GM23338 (cell line): ENCODE measurements around the gene PODN. TPM values are rescaled to one million over a fixed set of nuclear protein-coding genes. Genes with fewer than 3 reads are reported as not detected.

Experiments
- ATAC-seq: fragments of 200-7000 bp; cut with Tn5 transposase; 3 replicates; pipeline ENCODE4 v1.9.1; 2020
- DNase-seq: peaks from one replicate; pipeline ENCODE4 v3.0.0-alpha.2; 2015; ENCODE audit warnings: low spot score
- H2AFZ ChIP-seq: fragments of 200-600 bp; sonication (generic); 2 replicates; pipeline ENCODE4 v1.8.0; 2016; ENCODE audit warnings: antibody characterized with exemption, mild to moderate bottlenecking, moderate library complexity
- H3F3A ChIP-seq: fragments of 200-600 bp; sonication (generic); replicated peaks from 2 replicates; pipeline ENCODE4 v1.8.0; 2017; ENCODE audit warnings: antibody characterized with exemption, mixed run types, low read depth
- H3K27ac ChIP-seq: fragments of 200-600 bp; sonication (generic); 2 replicates; pipeline ENCODE4 v1.6.1; 2016; ENCODE audit warnings: low read depth
- H3K27me3 ChIP-seq: fragments of 200-600 bp; sonication (generic); 2 replicates; pipeline ENCODE4 v1.8.0; 2016; ENCODE audit warnings: mild to moderate bottlenecking, mixed run types, moderate library complexity; ENCODE audit not compliant: insufficient read depth
- H3K36me3 ChIP-seq: fragments of 200-600 bp; sonication (generic); 2 replicates; pipeline ENCODE4 v1.8.0; 2016; ENCODE audit warnings: mild to moderate bottlenecking; ENCODE audit not compliant: insufficient read depth
- H3K4me1 ChIP-seq: fragments of 200-600 bp; sonication (generic); 2 replicates; pipeline ENCODE4 v1.8.0; 2016; ENCODE audit warnings: mild to moderate bottlenecking, moderate library complexity; ENCODE audit not compliant: insufficient read depth
- H3K4me2 ChIP-seq: fragments of 200-600 bp; sonication (generic); 2 replicates; pipeline ENCODE4 v1.7.1; 2017; ENCODE audit warnings: mixed run types
- H3K4me3 ChIP-seq: fragments of 200-600 bp; sonication (generic); 2 replicates; pipeline ENCODE4 v1.6.1; 2016; ENCODE audit warnings: mixed run types
- H3K79me2 ChIP-seq: fragments of 200-600 bp; sonication (generic); replicated peaks from 2 replicates; pipeline ENCODE4 v1.8.0; 2017; ENCODE audit warnings: mild to moderate bottlenecking; ENCODE audit not compliant: insufficient read depth
- H3K9me2 ChIP-seq: fragments of 200-600 bp; sonication (generic); 2 replicates; pipeline ENCODE4 v1.8.0; 2017; ENCODE audit not compliant: insufficient read depth
- H4K20me1 ChIP-seq: fragments of 200-600 bp; sonication (generic); replicated peaks from 2 replicates; pipeline ENCODE4 v1.8.0; 2017; ENCODE audit warnings: mild to moderate bottlenecking; ENCODE audit not compliant: insufficient read depth
- H3K27ac Mint-ChIP-seq: 2 replicates; pipeline ENCODE4 v1.8.0; 2020; ENCODE audit warnings: inconsistent platforms, mild to moderate bottlenecking, moderate library complexity, mixed read lengths
- H3K27me3 Mint-ChIP-seq: 3 replicates; pipeline ENCODE4 v1.8.0; 2022; ENCODE audit warnings: low read depth, mild to moderate bottlenecking, moderate library complexity, mixed read lengths, inconsistent platforms; ENCODE audit not compliant: insufficient read depth, poor library complexity
- H3K36me3 Mint-ChIP-seq: 3 replicates; pipeline ENCODE4 v1.8.0; 2021; ENCODE audit warnings: low read depth, mild to moderate bottlenecking, inconsistent platforms, moderate library complexity, mixed read lengths
- H3K4me1 Mint-ChIP-seq: 3 replicates; pipeline ENCODE4 v1.8.0; 2020; ENCODE audit warnings: mild to moderate bottlenecking, inconsistent platforms, mixed read lengths
- H3K4me3 Mint-ChIP-seq: 3 replicates; pipeline ENCODE4 v1.8.0; 2021; ENCODE audit warnings: moderate library complexity, mild to moderate bottlenecking, inconsistent platforms, mixed read lengths
- H3K9me3 Mint-ChIP-seq: 3 replicates; pipeline ENCODE4 v1.8.0; 2020; ENCODE audit warnings: moderate library complexity, mild to moderate bottlenecking, inconsistent platforms, mixed read lengths
- CREB1 ChIP-seq: fragments of 250-450 bp; sonication (Bioruptor Pico); IDR thresholded peaks from 2 replicates; pipeline ENCODE4 v1.5.0; 2020; ENCODE audit warnings: low read depth, mild to moderate bottlenecking, moderate library complexity
- EZH2 ChIP-seq: fragments of 200-600 bp; sonication (generic); IDR thresholded peaks from one replicate; pipeline ENCODE4 v1.8.0; 2017; ENCODE audit warnings: antibody characterized with exemption, mild to moderate bottlenecking, low read depth; ENCODE audit not compliant: unreplicated experiment
- EZH2phosphoT487 ChIP-seq: fragments of 200-600 bp; sonication (generic); IDR thresholded peaks from one replicate; pipeline ENCODE4 v1.8.1; 2018; ENCODE audit warnings: antibody characterized with exemption; ENCODE audit not compliant: unreplicated experiment
- JUNB ChIP-seq: IDR thresholded peaks from one replicate; pipeline ENCODE4 v1.6.1; 2016; ENCODE audit warnings: antibody characterized with exemption; ENCODE audit not compliant: unreplicated experiment
- NANOG ChIP-seq: IDR thresholded peaks from 2 replicates; pipeline ENCODE4 v1.6.1; 2016; ENCODE audit warnings: antibody characterized with exemption, borderline replicate concordance
- POLR2AphosphoS5 ChIP-seq: IDR thresholded peaks from 2 replicates; pipeline ENCODE4 v1.6.1; 2016; ENCODE audit warnings: antibody characterized with exemption, low read depth
- STAT1 ChIP-seq: IDR thresholded peaks from one replicate; pipeline ENCODE4 v1.6.1; 2016; ENCODE audit warnings: antibody characterized with exemption; ENCODE audit not compliant: unreplicated experiment
- ZNF114 ChIP-seq: fragments of 250-450 bp; sonication (Bioruptor Pico); IDR thresholded peaks from 2 replicates; pipeline ENCODE4 v1.5.0; 2020; ENCODE audit warnings: mild to moderate bottlenecking, moderate library complexity
- ZNF331 ChIP-seq: fragments of 250-450 bp; sonication (Bioruptor Pico); IDR thresholded peaks from 2 replicates; pipeline ENCODE4 v1.5.0; 2020; ENCODE audit warnings: low read depth, mild to moderate bottlenecking, moderate library complexity
- polyA plus RNA-seq: library from polyadenylated mRNA; unstranded; fragments of >200 nt; fragmentation: Nextera tagmentation; extraction: Ambion mirVana; gene quantifications from 2 replicates; pipeline ENCODE4 v1.2.1, GENCODE V29; 2016
- total RNA-seq: library from RNA; depleted of rRNA; stranded (reverse); fragments of >200 nt; shearing (Covaris generic); gene quantifications from 2 replicates; pipeline ENCODE4 v1.2.3, GENCODE V29; 2014
- TF ChIP-seq, protein P1 (sequence below): IDR thresholded peaks from 2 replicates; pipeline ENCODE4 v1.6.1; 2016; ENCODE audit warnings: antibody characterized with exemption
- TF ChIP-seq, protein P2 (sequence below): IDR thresholded peaks from one replicate; pipeline ENCODE4 v1.6.1; 2018; ENCODE audit warnings: antibody characterized with exemption; ENCODE audit not compliant: unreplicated experiment
- TF ChIP-seq, protein P3 (sequence below): fragments of 250-450 bp; sonication (Bioruptor Pico); IDR thresholded peaks from 2 replicates; pipeline ENCODE4 v1.5.0; 2020; ENCODE audit warnings: mild to moderate bottlenecking, moderate library complexity
- TF ChIP-seq, protein P4 (sequence below), 2 experiments: fragments of 200-600 bp in 1 of 2; sonication (generic) in 1 of 2; conservative IDR thresholded peaks; 2 replicates each; pipeline versions ENCODE4 v1.5.1 to v1.6.1; 2016 to 2017; ENCODE audit warnings: antibody characterized with exemption in 2 of 2, low read depth in 2 of 2, mild to moderate bottlenecking in 2 of 2, moderate library complexity in 1 of 2

The PODN gene
- total and polyA plus RNA-seq, 2 experiments from 2014 or later: 0.16 to 0.24 TPM

DNA sequence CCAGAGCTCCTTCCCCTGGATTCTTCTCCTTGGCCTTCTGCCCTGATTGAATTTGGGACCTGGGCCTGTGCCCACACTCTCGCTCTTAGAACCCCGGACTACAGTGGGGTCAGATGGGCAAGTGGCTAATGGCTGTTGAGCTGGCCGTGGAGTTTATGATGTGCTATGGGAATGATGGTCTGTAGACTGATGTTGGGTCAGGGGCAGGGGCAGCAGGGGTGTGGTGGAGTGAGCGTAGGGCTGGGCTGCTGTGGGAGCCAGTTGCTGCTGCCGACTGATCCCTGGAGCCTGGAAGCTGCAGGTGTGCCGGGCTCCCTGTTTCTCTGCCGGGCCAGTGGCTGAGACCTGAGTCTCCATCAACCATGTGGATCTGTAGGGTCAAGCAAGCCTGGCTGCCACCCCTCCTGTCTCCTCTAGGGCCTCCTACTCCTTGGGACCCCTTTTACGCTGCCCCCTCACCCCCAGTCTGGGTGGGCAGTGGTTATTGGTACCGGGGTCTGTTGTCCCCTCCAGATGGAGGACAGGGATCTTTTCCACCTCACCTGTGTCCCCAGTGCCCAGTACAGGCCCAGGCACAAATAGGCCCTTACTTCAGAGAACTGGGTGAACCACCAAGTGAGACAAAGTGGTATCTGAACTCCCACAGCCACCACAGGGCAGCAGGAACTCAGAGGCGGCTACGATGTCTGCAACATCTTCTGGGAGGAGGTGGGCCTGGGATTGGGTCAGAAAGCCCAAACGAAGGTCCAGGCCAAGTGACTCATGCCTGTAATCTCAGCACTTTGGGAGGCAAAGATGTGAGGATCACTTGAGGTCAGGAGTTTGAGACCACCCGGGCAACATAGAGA, 5.1 kb downstream of the PODN start:
- ATAC-seq (no peak), DNase-seq (no peak)
- Histone ChIP-seq H2AFZ (no peak overlapping the region), H4K20me1 (no peaks in the 10 kb centered on the region), H3K36me3 (no peaks in the 10 kb centered on the region), H3K27me3 (peaks cover 30% of the 10 kb centered on the region), H3K27ac (no peak overlapping the region), H3K4me3 (no peak overlapping the region), H3K4me1 (no peaks in the 10 kb centered on the region), H3K4me2 (no peak overlapping the region), H3K9me2 (no peaks in the 10 kb centered on the region), H3F3A (no peaks in the 10 kb centered on the region), H3K79me2 (no peaks in the 10 kb centered on the region)
- Mint-ChIP-seq H3K27me3 (peaks cover 31% of the 10 kb centered on the region), H3K4me1 (peaks cover 2% of the 10 kb centered on the region; the same call in 2 of the 3 replicates), H3K27ac (no peak overlapping the region), H3K36me3 (no peaks in the 10 kb centered on the region), H3K4me3 (no peak overlapping the region), H3K9me3 (no peaks in the 10 kb centered on the region)
- no peak for TF ChIP-seq STAT1
- no peak for TF ChIP-seq CREB1 (CRISPR knock-in tag)
- TF ChIP-seq, protein P1, sequence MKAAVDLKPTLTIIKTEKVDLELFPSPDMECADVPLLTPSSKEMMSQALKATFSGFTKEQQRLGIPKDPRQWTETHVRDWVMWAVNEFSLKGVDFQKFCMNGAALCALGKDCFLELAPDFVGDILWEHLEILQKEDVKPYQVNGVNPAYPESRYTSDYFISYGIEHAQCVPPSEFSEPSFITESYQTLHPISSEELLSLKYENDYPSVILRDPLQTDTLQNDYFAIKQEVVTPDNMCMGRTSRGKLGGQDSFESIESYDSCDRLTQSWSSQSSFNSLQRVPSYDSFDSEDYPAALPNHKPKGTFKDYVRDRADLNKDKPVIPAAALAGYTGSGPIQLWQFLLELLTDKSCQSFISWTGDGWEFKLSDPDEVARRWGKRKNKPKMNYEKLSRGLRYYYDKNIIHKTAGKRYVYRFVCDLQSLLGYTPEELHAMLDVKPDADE: no peak
- TF ChIP-seq POLR2AphosphoS5: no peak
- TF ChIP-seq ZNF114 (CRISPR knock-in tag): no peak
- no peak for TF ChIP-seq EZH2
- TF ChIP-seq ZNF331 (CRISPR knock-in tag): no peak
- TF ChIP-seq, protein P2, sequence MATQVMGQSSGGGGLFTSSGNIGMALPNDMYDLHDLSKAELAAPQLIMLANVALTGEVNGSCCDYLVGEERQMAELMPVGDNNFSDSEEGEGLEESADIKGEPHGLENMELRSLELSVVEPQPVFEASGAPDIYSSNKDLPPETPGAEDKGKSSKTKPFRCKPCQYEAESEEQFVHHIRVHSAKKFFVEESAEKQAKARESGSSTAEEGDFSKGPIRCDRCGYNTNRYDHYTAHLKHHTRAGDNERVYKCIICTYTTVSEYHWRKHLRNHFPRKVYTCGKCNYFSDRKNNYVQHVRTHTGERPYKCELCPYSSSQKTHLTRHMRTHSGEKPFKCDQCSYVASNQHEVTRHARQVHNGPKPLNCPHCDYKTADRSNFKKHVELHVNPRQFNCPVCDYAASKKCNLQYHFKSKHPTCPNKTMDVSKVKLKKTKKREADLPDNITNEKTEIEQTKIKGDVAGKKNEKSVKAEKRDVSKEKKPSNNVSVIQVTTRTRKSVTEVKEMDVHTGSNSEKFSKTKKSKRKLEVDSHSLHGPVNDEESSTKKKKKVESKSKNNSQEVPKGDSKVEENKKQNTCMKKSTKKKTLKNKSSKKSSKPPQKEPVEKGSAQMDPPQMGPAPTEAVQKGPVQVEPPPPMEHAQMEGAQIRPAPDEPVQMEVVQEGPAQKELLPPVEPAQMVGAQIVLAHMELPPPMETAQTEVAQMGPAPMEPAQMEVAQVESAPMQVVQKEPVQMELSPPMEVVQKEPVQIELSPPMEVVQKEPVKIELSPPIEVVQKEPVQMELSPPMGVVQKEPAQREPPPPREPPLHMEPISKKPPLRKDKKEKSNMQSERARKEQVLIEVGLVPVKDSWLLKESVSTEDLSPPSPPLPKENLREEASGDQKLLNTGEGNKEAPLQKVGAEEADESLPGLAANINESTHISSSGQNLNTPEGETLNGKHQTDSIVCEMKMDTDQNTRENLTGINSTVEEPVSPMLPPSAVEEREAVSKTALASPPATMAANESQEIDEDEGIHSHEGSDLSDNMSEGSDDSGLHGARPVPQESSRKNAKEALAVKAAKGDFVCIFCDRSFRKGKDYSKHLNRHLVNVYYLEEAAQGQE: no peak
- TF ChIP-seq, protein P3, sequence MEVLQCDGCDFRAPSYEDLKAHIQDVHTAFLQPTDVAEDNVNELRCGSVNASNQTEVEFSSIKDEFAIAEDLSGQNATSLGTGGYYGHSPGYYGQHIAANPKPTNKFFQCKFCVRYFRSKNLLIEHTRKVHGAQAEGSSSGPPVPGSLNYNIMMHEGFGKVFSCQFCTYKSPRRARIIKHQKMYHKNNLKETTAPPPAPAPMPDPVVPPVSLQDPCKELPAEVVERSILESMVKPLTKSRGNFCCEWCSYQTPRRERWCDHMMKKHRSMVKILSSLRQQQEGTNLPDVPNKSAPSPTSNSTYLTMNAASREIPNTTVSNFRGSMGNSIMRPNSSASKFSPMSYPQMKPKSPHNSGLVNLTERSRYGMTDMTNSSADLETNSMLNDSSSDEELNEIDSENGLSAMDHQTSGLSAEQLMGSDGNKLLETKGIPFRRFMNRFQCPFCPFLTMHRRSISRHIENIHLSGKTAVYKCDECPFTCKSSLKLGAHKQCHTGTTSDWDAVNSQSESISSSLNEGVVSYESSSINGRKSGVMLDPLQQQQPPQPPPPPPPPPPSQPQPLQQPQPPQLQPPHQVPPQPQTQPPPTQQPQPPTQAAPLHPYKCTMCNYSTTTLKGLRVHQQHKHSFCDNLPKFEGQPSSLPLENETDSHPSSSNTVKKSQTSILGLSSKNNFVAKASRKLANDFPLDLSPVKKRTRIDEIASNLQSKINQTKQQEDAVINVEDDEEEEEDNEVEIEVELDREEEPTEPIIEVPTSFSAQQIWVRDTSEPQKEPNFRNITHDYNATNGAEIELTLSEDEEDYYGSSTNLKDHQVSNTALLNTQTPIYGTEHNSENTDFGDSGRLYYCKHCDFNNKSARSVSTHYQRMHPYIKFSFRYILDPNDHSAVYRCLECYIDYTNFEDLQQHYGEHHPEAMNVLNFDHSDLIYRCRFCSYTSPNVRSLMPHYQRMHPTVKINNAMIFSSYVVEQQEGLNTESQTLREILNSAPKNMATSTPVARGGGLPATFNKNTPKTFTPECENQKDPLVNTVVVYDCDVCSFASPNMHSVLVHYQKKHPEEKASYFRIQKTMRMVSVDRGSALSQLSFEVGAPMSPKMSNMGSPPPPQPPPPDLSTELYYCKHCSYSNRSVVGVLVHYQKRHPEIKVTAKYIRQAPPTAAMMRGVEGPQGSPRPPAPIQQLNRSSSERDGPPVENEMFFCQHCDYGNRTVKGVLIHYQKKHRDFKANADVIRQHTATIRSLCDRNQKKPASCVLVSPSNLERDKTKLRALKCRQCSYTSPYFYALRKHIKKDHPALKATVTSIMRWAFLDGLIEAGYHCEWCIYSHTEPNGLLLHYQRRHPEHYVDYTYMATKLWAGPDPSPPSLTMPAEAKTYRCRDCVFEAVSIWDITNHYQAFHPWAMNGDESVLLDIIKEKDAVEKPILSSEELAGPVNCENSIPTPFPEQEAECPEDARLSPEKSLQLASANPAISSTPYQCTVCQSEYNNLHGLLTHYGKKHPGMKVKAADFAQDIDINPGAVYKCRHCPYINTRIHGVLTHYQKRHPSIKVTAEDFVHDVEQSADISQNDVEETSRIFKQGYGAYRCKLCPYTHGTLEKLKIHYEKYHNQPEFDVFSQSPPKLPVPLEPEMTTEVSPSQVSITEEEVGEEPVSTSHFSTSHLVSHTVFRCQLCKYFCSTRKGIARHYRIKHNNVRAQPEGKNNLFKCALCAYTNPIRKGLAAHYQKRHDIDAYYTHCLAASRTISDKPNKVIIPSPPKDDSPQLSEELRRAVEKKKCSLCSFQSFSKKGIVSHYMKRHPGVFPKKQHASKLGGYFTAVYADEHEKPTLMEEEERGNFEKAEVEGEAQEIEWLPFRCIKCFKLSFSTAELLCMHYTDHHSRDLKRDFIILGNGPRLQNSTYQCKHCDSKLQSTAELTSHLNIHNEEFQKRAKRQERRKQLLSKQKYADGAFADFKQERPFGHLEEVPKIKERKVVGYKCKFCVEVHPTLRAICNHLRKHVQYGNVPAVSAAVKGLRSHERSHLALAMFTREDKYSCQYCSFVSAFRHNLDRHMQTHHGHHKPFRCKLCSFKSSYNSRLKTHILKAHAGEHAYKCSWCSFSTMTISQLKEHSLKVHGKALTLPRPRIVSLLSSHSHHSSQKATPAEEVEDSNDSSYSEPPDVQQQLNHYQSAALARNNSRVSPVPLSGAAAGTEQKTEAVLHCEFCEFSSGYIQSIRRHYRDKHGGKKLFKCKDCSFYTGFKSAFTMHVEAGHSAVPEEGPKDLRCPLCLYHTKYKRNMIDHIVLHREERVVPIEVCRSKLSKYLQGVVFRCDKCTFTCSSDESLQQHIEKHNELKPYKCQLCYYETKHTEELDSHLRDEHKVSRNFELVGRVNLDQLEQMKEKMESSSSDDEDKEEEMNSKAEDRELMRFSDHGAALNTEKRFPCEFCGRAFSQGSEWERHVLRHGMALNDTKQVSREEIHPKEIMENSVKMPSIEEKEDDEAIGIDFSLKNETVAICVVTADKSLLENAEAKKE: no peak
- TF ChIP-seq NANOG: no peak
- TF ChIP-seq, protein P4, sequence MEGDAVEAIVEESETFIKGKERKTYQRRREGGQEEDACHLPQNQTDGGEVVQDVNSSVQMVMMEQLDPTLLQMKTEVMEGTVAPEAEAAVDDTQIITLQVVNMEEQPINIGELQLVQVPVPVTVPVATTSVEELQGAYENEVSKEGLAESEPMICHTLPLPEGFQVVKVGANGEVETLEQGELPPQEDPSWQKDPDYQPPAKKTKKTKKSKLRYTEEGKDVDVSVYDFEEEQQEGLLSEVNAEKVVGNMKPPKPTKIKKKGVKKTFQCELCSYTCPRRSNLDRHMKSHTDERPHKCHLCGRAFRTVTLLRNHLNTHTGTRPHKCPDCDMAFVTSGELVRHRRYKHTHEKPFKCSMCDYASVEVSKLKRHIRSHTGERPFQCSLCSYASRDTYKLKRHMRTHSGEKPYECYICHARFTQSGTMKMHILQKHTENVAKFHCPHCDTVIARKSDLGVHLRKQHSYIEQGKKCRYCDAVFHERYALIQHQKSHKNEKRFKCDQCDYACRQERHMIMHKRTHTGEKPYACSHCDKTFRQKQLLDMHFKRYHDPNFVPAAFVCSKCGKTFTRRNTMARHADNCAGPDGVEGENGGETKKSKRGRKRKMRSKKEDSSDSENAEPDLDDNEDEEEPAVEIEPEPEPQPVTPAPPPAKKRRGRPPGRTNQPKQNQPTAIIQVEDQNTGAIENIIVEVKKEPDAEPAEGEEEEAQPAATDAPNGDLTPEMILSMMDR (conservative IDR thresholded peaks at IDR 0.05; ENCODE audit: low read depth in 2 of 2): no peak
- TF ChIP-seq EZH2phosphoT487: no peak
- no peak for TF ChIP-seq JUNB
